Frontal cortex (tissue), 4 donors: ENCODE results near the gene AQP10. TPM values are rescaled to one million over a fixed set of nuclear protein-coding genes. Genes with fewer than 3 reads are reported as not detected.
"Not testable (repeated sequence)": the region's sequence is repeated elsewhere in the genome, so short reads cannot be mapped to it uniquely, and the experiment has no call there.

Source experiments
- DNase-seq, 2 donors: peaks; one replicate each; pipeline ENCODE4 v3.0.0; 2012; ENCODE audit warnings: low spot score in 2 of 2
- FAIRE-seq: peaks from 2 replicates; lab custom pipeline; 2012; peaks lifted over from hg19 to GRCh38; lab: Jason Lieb, UNC
- total RNA-seq: library from RNA; depleted of rRNA; stranded (reverse); fragments of >200 nt; gene quantifications from one replicate; pipeline ENCODE4 v1.2.3, GENCODE V29; 2014
- donor health status: control.
- donor health status: control.
- donor health status: control.

The AQP10 gene, protein sequence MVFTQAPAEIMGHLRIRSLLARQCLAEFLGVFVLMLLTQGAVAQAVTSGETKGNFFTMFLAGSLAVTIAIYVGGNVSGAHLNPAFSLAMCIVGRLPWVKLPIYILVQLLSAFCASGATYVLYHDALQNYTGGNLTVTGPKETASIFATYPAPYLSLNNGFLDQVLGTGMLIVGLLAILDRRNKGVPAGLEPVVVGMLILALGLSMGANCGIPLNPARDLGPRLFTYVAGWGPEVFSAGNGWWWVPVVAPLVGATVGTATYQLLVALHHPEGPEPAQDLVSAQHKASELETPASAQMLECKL
- total RNA-seq = not detected

DNA sequence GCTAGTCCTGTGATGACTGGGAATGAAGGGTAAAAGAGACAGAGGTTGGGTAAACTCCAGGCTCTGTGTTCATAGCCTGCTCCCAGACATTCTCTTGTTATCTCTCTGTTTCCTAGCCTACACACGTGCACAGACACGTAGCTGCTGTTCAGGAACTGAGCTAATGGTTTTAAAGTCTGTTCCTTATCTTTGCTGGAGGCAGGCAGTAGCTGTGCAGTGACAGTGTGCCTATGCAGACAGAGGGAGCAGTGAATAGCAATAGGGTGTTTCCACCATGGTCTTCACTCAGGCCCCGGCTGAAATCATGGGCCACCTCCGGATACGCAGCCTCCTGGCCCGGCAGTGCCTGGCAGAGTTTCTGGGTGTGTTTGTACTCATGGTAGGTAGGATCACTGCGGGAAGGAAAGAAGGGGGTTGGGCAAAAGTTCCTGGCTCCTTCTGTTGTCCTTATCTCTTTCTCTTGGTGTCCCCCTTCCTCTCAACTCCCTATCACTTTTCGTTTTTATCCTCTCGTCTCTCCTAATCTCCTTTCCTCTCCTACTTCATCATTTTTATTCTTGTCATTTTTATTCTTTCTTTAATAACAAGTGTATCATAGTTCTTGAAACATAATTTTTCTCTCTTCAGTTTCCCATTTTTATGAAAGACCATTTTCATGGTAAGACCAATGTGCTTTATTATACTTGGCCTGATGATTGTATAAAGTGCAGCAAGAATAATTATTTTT is at the start of gene AQP10:
TSS of gene AQP10 (plus strand) at position 212 of the 727 bp plus-strand sequence. CDS start at position 275, 63 bp downstream.
- DNase-seq (no peak), FAIRE-seq (no peak)

DNA sequence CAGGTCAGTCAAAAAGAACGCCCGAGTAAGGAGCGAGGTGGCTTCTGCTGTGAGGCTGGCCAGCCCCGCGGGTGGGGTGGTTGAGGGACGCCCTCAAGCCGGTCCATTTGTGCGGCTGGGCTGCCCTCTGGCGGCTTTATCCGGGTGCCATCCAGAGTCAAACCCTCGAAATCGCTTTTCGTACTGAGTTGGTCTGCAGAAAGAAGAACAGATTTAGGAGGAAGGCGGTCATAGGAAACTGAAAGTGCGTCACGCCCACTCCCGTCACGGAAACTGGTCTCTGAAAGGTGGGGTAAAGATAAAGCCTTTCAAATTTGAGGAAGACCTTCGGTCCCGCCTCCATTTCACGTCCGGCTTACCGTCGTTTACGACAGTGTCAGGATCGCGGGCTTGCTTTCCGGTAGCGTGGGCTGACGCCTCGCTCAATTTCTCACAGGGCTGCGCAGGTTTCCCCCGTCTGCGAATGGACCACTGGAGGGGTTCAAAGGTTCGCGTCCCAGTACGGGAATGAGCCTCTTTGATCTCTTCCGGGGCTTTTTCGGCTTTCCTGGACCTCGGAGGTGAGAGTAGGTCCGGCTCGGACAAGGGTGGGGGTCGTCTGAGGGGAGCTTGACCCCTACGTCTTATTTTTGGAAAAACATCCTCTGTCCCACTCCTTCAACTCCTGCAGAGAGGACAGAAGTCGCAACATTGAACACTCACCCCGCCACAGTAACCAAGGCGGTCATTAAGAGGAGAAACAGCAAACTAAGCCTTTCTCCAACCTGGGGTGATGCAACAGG is 48.5 kb upstream of the AQP10 start, which contains the start of gene HAX1:
TSS of gene HAX1 (plus strand) at position 413 of the 782 bp plus-strand sequence. CDS start at position 508, 95 bp downstream.
- FAIRE-seq (no peak), DNase-seq (peak; percentile 69 to 83)

DNA sequence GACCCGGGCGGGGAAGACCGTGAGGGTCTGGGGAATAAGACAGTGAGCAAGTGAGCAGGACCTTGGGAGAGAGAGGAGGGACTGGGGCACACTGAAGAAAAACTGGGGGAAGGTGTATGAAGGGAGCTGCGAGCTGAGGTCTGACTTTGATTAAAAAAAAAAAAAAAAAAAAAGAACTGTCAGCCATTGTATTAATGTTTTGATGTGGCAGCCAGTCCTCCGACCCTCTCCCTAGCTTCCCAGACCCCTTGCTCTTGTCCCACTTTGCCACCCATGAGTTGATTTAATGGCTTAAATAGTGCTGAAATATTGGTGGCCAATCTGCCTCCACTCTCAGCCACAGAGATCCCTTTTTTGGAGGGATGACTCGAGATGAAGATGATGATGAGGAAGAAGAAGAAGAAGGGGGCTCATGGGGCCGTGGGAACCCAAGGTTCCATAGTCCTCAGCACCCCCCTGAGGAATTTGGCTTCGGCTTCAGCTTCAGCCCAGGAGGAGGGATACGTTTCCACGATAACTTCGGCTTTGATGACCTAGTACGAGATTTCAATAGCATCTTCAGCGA is 47.8 kb upstream of the AQP10 start:
- FAIRE-seq (no peak), DNase-seq (no peak)

DNA sequence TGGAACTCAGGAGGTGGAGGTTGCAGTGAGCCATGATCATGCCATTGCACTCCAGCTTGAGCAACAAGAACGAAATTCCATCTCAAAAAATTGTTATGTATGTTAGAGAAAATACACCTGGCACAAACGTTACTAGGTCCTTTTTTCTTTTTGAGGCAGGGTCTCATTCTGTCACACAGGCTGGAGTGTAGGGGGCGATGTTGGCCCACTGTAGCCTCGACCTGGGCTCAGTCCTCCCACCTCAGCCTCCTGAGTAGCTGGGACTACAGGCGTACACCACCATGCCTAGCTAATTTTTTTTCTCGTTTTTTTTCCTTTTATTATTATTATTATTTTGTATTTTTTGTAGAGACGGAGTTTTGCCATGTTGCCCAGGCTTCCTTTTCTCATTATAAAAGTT is 44.1 kb upstream of the AQP10 start:
- FAIRE-seq (no peak), DNase-seq (no peak)

DNA sequence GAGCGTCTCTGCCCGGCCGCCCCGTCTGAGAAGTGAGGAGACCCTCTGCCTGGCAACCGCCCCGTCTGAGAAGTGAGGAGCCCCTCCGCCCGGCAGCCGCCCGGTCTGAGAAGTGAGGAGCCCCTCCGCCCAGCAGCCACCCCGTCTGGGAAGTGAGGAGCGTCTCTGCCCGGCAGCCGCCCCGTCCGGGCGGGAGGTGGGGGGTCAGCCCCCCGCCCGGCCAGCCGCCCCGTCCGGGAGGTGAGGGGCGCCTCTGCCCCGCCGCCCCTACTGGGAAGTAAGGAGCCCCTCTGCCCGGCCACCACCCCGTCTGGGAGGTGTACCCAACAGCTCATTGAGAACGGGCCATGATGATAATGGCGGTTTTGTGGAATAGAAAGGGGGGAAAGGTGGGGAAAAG is 33.3 kb upstream of the AQP10 start:
- FAIRE-seq, DNase-seq: not testable (repeated sequence)

DNA sequence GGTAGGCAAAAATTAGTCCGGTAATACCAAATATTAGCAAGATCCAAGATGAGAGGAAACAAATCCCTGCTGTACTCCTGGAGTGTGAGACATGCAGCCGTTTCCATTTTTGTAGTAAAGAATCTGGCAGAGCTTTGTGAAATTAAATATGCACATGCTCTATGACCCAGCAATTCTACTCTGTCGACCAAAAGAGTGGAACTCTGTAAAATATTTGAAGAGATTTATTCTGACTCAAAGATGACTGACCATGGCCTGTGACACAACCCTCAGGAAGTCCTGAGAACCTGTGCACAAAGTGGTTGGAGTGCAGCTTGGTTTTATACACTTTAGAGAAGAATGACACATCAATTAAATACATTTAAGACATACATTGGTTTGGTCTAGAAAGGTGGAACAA is 32.2 kb upstream of the AQP10 start:
- FAIRE-seq (no peak), DNase-seq (no peak)

DNA sequence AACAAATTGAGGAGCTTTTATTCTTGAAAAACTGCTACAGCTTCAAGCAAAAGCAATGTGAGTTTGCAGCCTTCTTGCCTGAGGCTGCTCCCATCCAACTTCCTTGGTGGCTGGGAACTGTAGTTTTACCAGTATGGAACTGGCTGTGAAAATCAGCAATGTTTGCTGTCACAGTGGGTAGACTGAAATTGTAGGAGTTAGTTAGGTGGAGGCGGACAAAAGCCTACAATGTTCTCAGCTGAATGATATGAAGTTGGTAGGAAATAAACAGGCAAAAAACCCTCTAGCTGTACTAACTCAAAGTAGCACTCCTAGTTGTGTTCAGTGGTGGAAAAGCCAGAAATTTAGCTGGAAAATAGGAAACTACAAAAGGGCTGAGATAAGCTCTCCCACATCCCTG is 30.0 kb upstream of the AQP10 start:
- FAIRE-seq = no peak
- no peak for DNase-seq

DNA sequence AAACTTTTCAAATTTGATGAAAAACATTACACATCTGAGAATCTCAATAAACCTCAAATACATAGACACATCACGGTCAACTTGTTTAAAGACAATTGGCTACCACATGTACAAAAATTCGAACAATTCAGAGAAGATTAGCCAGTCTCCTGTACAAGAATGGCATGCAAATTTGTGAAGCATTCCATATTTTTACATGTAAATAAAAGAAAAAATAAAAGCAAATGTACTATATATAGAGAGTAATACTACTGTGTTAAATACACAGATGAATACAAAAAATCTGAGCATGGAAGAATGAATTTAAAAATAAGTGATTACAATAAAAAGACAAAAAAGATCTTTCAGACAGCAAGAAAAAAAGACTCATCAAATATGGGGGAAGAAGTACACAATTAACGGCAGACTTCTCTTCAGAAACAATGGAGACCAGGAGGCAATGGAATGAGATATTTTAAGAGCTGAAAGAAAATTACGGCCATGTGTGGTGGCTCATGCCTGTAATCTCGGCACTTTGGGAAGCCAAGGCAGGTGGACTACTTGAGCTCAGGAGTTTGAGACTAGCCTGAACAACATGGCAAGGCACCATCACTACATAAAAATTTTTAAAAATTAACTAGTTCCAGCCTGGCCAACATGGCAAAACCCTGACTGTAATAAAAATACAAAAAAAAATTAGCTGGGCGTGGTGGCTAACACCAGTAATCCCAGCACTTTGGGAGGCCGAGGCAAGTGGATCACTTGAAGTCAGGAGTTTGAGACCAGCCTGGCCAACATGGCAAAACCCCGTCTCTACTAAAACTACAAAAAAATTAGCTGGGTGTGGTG is 25.3 kb upstream of the AQP10 start:
- DNase-seq (no peak), FAIRE-seq (no peak)

DNA sequence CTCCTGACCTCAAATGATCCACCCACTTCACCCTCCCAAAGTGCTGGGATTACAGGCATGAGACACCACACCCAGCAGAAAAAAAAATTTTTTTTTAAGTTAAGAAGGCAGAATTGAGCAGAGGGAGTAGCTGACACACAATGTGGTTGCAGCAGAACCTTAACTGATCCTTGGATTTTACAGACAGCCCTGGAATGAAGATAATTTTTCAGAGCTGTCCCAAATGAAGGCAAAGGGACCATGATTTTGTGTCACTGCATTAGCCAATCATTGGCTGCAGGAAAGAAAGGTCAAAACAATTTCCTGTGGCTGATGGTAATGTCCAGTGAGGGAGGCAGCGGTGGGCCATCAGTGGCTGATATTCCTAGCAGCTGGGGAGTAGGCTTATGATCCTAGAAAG is 19.3 kb upstream of the AQP10 start:
- FAIRE-seq (no peak), DNase-seq (no peak)

DNA sequence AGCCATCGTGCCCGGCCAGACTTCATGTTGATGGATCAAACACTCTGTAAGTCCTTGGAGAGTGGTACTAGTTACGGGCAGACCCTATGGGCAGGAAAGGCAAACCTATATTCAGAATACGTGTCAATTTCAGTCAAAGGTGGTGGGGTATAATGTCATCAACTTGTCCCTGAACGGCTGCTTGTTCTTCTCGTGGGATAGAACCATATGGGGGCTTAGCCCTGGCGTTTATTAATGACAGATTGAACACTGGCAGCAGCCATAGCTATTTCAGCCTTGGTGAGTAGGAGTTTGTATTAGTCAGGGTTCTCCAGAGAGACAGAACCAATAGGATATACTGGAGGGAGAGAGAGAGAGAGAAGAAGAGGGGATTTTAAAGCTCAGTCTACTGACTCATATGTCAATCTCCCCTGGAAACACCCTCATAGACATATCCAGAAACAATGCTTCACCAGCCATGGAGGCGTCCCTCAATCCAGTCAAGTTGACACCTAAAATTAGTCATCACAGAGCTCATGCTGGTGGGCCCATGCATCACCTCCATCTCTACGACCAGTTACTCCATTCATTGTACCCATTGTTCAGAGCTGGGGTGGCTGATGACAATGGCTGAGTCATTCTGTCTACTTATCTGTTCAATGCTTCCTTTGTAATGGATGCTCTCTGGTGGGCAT is 16.1 kb upstream of the AQP10 start:
- FAIRE-seq = no peak
- no peak for DNase-seq

DNA sequence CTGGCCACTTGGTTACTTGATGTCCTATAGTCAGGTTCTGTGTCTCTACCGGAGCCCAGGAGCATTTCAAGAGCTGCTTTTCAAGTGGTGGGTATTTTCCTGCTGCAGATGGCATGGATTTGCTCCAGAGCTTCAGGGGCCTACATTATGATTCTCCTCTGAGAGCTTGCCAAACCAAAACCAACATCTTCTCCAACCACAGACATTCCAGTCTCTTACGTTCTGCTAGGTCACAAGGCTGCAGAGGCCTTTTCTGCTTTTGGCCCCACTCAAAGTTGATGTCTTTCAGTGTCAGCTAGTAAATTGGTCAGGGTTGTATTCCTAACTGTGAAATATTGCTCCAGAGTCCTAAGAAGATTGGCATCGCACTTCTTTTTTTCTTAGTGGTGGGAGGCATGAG is 14.7 kb upstream of the AQP10 start:
- FAIRE-seq = no peak
- no peak for DNase-seq

DNA sequence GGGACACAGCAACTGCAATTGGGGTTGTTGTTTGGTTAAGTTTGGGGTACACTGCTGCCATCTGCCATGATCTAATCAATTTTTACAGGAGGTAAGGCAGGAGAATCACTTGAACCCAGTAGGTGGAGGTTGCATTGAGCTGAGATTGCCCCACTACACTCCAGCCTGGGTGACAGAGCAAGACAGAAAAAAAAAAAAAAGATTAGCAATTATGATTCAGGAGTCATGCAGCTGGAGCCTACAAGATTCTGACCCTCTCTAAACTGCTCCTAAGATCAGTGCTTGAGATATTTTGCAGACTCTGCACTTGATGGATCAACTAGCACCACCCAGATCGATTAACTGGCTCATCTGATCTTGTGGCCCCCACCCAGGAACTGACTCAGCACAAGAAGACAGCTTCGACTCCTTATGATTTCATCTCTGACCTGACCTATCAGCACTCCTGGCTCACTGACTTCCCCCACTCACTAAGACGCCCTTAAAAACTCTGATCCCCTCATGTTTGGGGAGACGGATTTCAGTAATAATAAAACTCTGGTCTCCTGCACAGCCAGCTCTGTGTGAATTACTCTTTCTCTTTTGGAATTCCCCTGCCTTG is 13.1 kb upstream of the AQP10 start:
- not testable (repeated sequence) for DNase-seq, FAIRE-seq

DNA sequence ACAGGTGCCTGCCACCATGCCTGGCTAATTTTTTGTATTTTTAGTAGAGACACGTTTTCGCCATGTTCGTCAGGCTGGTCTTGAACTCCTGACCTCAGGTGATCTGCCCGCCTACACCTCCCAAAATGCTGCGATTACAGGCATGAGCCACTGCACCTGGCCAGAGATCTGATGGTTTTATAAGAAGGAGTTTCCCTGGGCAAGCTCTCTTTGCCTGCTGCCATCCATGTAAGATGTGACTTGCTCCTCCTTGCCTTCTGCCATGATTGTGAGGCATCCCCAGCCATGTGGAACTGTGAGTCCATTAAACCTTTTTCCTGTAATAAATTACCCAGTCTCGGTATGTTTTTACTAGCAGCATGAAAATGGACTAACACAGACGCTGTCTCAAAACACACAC is 11.8 kb upstream of the AQP10 start:
- not testable (repeated sequence) for DNase-seq, FAIRE-seq

DNA sequence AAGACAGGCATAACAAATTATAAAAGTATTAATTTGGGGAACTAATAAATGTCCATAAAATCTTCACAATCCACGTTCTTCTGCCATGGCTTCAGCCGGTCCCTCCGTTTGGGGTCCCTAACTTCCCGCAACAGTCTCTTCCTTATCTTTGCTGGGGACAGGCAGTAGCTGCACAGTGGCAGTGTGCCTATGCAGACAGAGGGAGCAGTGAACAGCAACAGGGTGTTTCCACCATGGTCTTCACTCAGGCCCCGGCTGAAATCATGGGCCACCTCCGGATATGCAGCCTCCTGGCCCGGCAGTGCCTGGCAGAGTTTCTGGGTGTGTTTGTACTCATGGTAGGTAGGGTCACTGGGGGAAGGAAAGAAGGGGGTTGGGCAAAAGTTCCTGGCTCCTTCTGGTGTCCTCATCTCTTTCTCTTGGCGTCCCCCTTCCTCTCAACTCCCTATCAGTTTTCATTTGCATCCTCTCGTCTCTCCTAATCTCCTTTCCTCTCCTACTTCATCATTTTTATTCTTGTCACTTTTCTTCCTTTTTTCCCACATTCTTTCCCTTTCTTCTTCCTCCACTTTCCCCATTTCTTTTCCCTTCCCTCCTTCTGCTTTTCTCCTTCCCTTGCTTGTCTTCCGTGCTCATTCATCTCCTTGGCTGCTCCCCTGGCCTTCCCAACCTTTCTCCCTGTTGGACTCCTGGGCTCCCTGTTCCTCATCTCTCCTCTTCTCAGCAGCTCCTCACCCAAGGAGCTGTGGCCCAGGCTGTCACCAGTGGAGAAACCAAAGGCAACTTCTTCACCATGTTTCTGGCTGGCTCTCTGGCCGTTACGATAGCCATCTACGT is 8.4 kb upstream of the AQP10 start:
- DNase-seq, FAIRE-seq: not testable (repeated sequence)

DNA sequence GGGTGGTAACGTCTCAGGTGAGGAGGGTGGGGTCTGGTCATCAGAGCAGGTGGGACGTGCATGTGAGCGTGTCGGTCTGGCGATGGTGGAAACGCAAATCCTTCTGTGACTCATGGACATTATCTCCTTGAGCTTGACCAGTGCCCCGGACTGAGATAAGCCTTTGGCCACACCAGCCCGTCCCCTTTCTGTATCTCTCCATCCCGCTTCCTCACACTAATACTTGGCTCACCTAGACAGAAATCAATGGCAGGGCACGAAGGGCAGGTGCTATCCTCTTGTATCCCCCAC is 7.9 kb upstream of the AQP10 start:
- FAIRE-seq = no peak
- no peak for DNase-seq

DNA sequence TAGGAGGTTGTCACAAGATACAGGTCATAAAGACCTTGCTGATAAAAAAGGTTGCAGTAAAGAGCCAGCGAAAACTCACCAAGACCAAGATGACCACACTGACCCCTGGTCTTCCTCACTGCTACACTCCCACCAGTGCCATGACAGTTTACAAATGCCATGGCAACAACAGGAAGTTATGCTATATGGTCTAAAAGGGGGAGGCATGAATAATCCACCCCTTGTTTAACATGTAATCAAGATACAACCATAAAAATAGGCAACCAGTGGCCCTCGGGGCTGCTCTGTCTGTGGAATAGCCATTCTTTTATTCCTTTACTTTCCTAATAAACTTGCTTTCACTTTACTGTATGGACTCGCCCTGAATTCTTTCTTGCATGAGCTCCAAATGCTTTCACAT is 6.7 kb upstream of the AQP10 start:
- DNase-seq, FAIRE-seq: not testable (repeated sequence)

DNA sequence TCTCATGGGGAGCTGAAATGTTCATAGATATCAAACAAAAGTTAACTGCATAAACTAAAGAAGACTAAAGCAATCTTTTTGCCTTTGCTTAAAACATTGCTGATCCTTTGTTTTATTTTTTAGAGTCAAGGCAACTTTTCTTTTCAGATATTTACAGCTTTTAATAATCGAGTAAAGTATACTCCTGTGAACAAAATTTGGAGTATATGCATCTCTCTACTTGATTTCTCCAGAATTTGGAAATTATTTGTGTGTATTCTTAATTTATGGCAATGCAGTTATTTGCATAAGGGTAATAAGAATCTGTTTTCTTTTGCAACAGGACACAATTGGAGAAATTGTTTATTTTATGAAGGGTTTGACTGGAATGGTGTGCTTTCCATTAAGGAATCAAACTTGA is 4.2 kb upstream of the AQP10 start:
- no peak for DNase-seq
- no peak for FAIRE-seq

DNA sequence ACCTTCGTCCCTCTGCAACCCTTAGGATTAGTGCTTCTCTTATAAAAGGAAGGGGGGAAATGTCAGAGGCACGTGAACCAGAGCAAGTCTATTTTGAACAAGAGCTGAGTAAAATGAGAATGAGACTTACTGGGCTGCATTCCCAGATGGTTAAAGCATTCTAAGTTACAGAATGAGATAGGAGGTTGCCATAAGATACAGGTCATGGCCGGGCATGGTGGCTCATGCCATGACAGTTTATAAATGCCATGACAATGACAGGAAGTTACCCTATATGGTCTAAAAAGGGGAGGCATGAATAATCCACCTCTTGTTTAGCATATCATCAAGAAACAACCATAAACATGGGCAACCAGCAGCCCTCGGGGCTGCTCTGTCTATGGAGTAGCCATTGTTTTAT is 2.5 kb upstream of the AQP10 start:
- no peak for FAIRE-seq
- no peak for DNase-seq
